A549 (cell line): ENCODE measurements around the gene BNC2. TPM values are rescaled to one million over a fixed set of nuclear protein-coding genes. Genes with fewer than 3 reads are reported as not detected.

ENCODE experiments used
- ATAC-seq, 2 experiments: fragments of 200-7000 bp in 1 of 2; fragments of >200 bp in 1 of 2; cut with Nextera tagmentation in 1 of 2; cut with Tn5 transposase in 1 of 2; 3 replicates each; pipeline versions ENCODE4 v1.8.0 to v1.9.1; 2018 to 2020; ENCODE audit warnings: mild to moderate bottlenecking in 1 of 2, moderate library complexity in 1 of 2
- CTCF ChIA-PET: fragments of 300-600 bp; sonication (Branson Sonifier 250); formaldehyde crosslinking; extraction: SDS; loops from one replicate; lab custom pipeline; 2021; ENCODE audit warnings: antibody characterized with exemption, inconsistent platforms; lab: Yijun Ruan, JAX
- POLR2A ChIA-PET: fragments of 350-600 bp; formaldehyde crosslinking; extraction: SDS; loops from one replicate; lab custom pipeline; 2021; ENCODE audit warnings: antibody characterized with exemption, inconsistent platforms; lab: Yijun Ruan, JAX
- DNase-seq, 2 experiments: peaks; one replicate each; pipeline versions ENCODE4 v3.0.0 to v3.0.0-alpha.2; 2011 to 2016; ENCODE audit warnings: low read depth in 1 of 2, low spot score in 1 of 2
- FAIRE-seq: peaks from 2 replicates; lab custom pipeline; 2011; peaks lifted over from hg19 to GRCh38; lab: Jason Lieb, UNC
- H3K27ac ChIP-seq, 2 experiments: fragments of >200 bp; sonication (Bioruptor Twin); formaldehyde crosslinking; 3 replicates each; pipeline ENCODE4 v1.5.1; 2016 to 2017
- H3K4me1 ChIP-seq: fragments of >200 bp; sonication (Bioruptor Twin); formaldehyde crosslinking; 3 replicates; pipeline ENCODE4 v1.6.1; 2016
- H3K4me2 ChIP-seq: fragments of >200 bp; sonication (Bioruptor Twin); formaldehyde crosslinking; 3 replicates; pipeline ENCODE4 v1.6.1; 2016
- H3K4me3 ChIP-seq: fragments of >200 bp; sonication (Bioruptor Twin); formaldehyde crosslinking; 3 replicates; pipeline ENCODE4 v1.5.1; 2016
- H3K9me3 ChIP-seq: fragments of >200 bp; sonication (Bioruptor Twin); formaldehyde crosslinking; 3 replicates; pipeline ENCODE4 v1.6.1; 2016
- BHLHE40 ChIP-seq: IDR thresholded peaks from 2 replicates; pipeline ENCODE4 v1.6.1; 2012; ENCODE audit warnings: low read depth, low read length, inconsistent platforms
- CBX2 ChIP-seq: fragments of 200-600 bp; sonication (generic); IDR thresholded peaks from 2 replicates; pipeline ENCODE4 v1.6.1; 2016; ENCODE audit warnings: low read depth, mild to moderate bottlenecking, borderline replicate concordance
- CEBPB ChIP-seq, 2 experiments: fragments of >200 bp in 1 of 2; sonication (Bioruptor Twin) in 1 of 2; formaldehyde crosslinking in 1 of 2; IDR thresholded peaks; 2 replicates each; pipeline ENCODE4 v1.6.1; 2012 to 2016
- EHMT2 ChIP-seq: fragments of 200-600 bp; sonication (generic); IDR thresholded peaks from 2 replicates; pipeline ENCODE4 v1.6.1; 2016; ENCODE audit warnings: antibody characterized with exemption, low read depth, mild to moderate bottlenecking, moderate library complexity
- EP300 ChIP-seq, 2 experiments: fragments of >200 bp; sonication (Bioruptor Twin); formaldehyde crosslinking; IDR thresholded peaks; 2 replicates in 1 of 2; 3 replicates in 1 of 2; pipeline ENCODE4 v1.6.1; 2016 to 2017
- FOSB ChIP-seq: fragments of 250-450 bp; sonication (Bioruptor Pico); IDR thresholded peaks from 2 replicates; pipeline ENCODE4 v1.5.0; 2020; ENCODE audit warnings: mild to moderate bottlenecking, moderate library complexity
- HOXA7 ChIP-seq: fragments of 250-450 bp; sonication (Bioruptor Pico); IDR thresholded peaks from 2 replicates; pipeline ENCODE4 v1.5.0; 2020; ENCODE audit warnings: mild to moderate bottlenecking, moderate library complexity
- JUN ChIP-seq, 2 experiments: fragments of >200 bp; sonication (Bioruptor Twin); formaldehyde crosslinking; IDR thresholded peaks; 2 replicates in 1 of 2; 3 replicates in 1 of 2; pipeline ENCODE4 v1.6.1; 2016 to 2017
- JUNB ChIP-seq: fragments of >200 bp; sonication (Bioruptor Twin); formaldehyde crosslinking; IDR thresholded peaks from 2 replicates; pipeline ENCODE4 v1.6.1; 2016
- NR3C1 ChIP-seq: fragments of >200 bp; sonication (Bioruptor Twin); formaldehyde crosslinking; IDR thresholded peaks from 3 replicates; pipeline ENCODE4 v1.6.1; 2017
- POLR2A ChIP-seq: IDR thresholded peaks from 2 replicates; pipeline ENCODE4 v1.6.1; 2012; ENCODE audit warnings: mild to moderate bottlenecking, low read length
- POLR2AphosphoS2 ChIP-seq: conservative IDR thresholded peaks from 2 replicates; pipeline ENCODE4 v1.6.1; 2012; ENCODE audit warnings: low read length, improper control_type of control experiment, inconsistent platforms
- RAD21 ChIP-seq, 2 experiments: fragments of >200 bp in 1 of 2; sonication (Bioruptor Twin) in 1 of 2; formaldehyde crosslinking in 1 of 2; IDR thresholded peaks in 1 of 2; conservative IDR thresholded peaks in 1 of 2; 2 replicates in 1 of 2; 3 replicates in 1 of 2; pipeline ENCODE4 v1.6.1; 2012 to 2018; ENCODE audit warnings: inconsistent platforms in 1 of 2
- RARB ChIP-seq: fragments of 250-450 bp; sonication (Bioruptor Pico); IDR thresholded peaks from 2 replicates; pipeline ENCODE4 v1.8.0; 2021; ENCODE audit warnings: mild to moderate bottlenecking, moderate library complexity
- REST ChIP-seq: fragments of 200-600 bp; sonication (generic); IDR thresholded peaks from 2 replicates; pipeline ENCODE4 v1.6.1; 2016; ENCODE audit warnings: antibody characterized with exemption, mild to moderate bottlenecking, moderate library complexity
- TFCP2L1 ChIP-seq: fragments of 250-450 bp; sonication (Bioruptor Pico); IDR thresholded peaks from 2 replicates; pipeline ENCODE4 v1.5.0; 2021; ENCODE audit warnings: mild to moderate bottlenecking
- USF2 ChIP-seq: fragments of 450-650 bp; IDR thresholded peaks from 2 replicates; pipeline ENCODE4 v1.6.1; 2014; ENCODE audit warnings: antibody characterized with exemption
- WGBS: methylation state at CpG from one replicate; pipeline ENCODE4 v1.1.6; 2017; ENCODE audit errors: missing lambda C conversion rate; 5-methylcytosine and 5-hydroxymethylcytosine counted together
- polyA plus RNA-seq, 4 experiments: library from polyadenylated mRNA; depleted of rRNA in 3 of 4; stranded (reverse); fragments of >200 nt; fragmentation: RNase III in 1 of 4; extraction: RNeasy Plus Mini Kit Qiagen cat#74134 plus additional on column Dnase treatment in 1 of 4; gene quantifications; 2 replicates in 3 of 4; 3 replicates in 1 of 4; pipeline ENCODE4 v1.2.3, GENCODE V29; 2011 to 2017
- TF ChIP-seq, protein P1 (sequence below): fragments of 250-450 bp; sonication (Bioruptor Pico); IDR thresholded peaks from 2 replicates; pipeline ENCODE4 v1.5.0; 2021; ENCODE audit warnings: mild to moderate bottlenecking, moderate library complexity, borderline replicate concordance
- TF ChIP-seq, protein P2 (sequence below): fragments of 250-450 bp; sonication (Bioruptor Pico); IDR thresholded peaks from 2 replicates; pipeline ENCODE4 v1.5.0; 2020; ENCODE audit warnings: low read depth, mild to moderate bottlenecking, moderate library complexity

The BNC2 gene
- polyA plus RNA-seq, 2 of the 4 experiments (the other 2 are of a cell fraction): 6.2 to 7.5 TPM

DNA sequence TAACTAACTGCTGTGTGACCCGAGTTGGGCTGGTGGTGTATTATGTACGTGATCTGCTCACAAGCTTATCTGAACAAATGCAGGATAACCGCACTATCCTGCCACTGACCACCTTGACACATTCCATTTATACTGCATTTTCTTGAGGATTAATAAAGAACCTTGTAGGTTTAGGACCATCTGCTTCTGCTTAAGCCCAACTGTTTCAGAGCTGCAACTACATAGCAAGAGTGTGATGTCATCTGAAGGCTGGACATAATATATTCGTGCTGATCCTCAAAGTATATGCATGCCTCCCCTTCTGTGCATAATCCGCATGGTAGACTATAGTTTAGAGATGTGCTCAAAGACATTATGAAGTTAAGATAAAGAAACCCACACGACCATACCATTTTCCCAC is 435.9 kb downstream of the BNC2 start (continued):
- TF ChIP-seq POLR2A (no peak), USF2 (no peak), EHMT2 (no peak)

DNA sequence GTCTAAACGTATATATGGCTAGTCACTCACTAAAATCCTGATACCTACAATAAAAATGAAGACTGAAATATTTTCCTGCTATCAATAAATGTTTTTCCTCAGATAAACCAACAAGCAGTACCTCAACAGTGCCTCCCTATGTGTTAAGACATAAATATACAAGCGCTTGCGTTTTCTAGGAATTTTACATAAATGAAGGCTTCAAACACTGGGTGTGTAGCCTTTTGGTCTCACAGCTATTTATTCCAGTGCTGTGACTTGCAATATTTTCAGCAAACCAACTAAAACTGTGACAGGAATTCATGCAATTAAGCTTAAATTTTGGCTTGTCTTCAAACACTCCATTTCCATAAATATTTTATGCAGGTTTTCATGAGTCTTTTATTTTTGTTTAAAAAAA is 437.0 kb downstream of the BNC2 start:
- H3K27ac ChIP-seq: no peak overlapping the region
- FAIRE-seq: no peak
- no peak overlapping the region for H3K4me2 ChIP-seq
- no peak for ATAC-seq
- 93% methylated on average over 3 of the region's 3 CpGs for WGBS
- H3K9me3 ChIP-seq: no peaks in the 10 kb centered on the region
- DNase-seq: no peak
- H3K4me1 ChIP-seq: no peaks in the 10 kb centered on the region
- CTCF ChIA-PET: interaction anchor here (1.1 kb wide), 2 partner anchors 22 to 173 kb away, joined by 3 read pairs; no protein-coding TSS in a partner anchor
- no peak overlapping the region for H3K4me3 ChIP-seq
- TF ChIP-seq RAD21 (conservative IDR thresholded peaks at IDR 0.05 in 1 of 2, IDR thresholded peaks at IDR 0.05 in 1 of 2): no peak
- TF ChIP-seq FOSB (CRISPR knock-in tag): no peak
- TF ChIP-seq, protein P1, sequence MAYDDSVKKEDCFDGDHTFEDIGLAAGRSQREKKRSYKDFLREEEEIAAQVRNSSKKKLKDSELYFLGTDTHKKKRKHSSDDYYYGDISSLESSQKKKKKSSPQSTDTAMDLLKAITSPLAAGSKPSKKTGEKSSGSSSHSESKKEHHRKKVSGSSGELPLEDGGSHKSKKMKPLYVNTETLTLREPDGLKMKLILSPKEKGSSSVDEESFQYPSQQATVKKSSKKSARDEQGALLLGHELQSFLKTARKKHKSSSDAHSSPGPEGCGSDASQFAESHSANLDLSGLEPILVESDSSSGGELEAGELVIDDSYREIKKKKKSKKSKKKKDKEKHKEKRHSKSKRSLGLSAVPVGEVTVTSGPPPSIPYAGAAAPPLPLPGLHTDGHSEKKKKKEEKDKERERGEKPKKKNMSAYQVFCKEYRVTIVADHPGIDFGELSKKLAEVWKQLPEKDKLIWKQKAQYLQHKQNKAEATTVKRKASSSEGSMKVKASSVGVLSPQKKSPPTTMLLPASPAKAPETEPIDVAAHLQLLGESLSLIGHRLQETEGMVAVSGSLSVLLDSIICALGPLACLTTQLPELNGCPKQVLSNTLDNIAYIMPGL (CRISPR knock-in tag): no peak
- TF ChIP-seq POLR2AphosphoS2: no peak
- TF ChIP-seq BHLHE40: no peak
- TF ChIP-seq POLR2A: no peak
- TF ChIP-seq REST: no peak
- TF ChIP-seq CEBPB (IDR thresholded peaks at IDR 0.05): no peak
- no peak for TF ChIP-seq JUNB
- TF ChIP-seq, protein P2, sequence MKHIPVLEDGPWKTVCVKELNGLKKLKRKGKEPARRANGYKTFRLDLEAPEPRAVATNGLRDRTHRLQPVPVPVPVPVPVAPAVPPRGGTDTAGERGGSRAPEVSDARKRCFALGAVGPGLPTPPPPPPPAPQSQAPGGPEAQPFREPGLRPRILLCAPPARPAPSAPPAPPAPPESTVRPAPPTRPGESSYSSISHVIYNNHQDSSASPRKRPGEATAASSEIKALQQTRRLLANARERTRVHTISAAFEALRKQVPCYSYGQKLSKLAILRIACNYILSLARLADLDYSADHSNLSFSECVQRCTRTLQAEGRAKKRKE: no peak
- TF ChIP-seq EP300 (IDR thresholded peaks at IDR 0.05): no peak
- POLR2A ChIA-PET: interaction anchor here (0.6 kb wide), 1 partner anchor 293 kb away, joined by 4 read pairs; no protein-coding TSS in a partner anchor

DNA sequence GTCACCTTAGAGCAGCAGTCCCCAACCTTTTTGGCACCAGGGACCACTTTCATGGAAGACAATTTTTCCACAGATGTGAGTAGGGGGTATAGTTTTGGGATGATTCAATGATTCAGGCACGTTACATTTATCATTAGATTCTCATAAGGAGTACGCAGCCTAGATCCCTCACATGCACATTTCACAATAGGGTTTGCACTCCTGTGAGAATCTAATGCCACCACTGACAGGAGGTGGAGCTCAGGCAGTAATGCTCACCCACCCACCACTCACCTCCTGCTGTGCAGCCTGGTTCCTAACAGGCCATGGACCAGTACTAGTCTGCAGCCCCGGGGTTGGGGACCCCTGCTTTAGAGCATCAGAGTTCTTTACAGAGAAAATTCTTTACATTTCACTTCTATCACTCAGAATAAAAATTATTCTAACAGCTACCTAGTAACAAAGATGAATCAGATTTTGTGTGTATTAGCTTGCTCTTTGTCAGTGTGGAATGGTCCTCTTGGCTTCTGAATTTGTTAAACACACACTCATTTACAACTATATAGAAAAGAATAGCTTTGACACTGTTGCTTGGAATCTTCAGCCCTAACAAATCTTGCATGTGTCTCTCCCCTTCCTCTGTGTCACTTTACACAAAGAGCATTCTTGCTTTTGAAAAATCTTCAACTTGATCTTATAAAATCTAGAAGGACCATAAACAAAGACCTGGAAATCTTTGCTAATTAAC is 438.6 kb downstream of the BNC2 start:
- Histone ChIP-seq H3K9me3 (no peaks in the 10 kb centered on the region), H3K4me2 (no peak overlapping the region), H3K4me1 (no peaks in the 10 kb centered on the region), H3K27ac (no peak overlapping the region), H3K4me3 (no peak overlapping the region)
- no peak for FAIRE-seq
- no peak for ATAC-seq
- TF ChIP-seq JUN (IDR thresholded peaks at IDR 0.05) (no peak), RARB (no peak), BHLHE40 (no peak), HOXA7 (CRISPR knock-in tag) (no peak), CBX2 (no peak), JUNB (no peak), REST (no peak), TFCP2L1 (CRISPR knock-in tag) (no peak), NR3C1 (no peak), POLR2AphosphoS2 (no peak)
- DNase-seq: no peak
- 82% methylated on average over 3 of the region's 3 CpGs for WGBS
- ChIA-PET POLR2A (no interaction called here), CTCF (interaction anchor here (0.9 to 1.1 kb wide), 2 partner anchors 10 to 14 kb away, joined by 3 read pairs; no protein-coding TSS in a partner anchor)
